Activated T-helper 2 cell treated with anti-CD3 and anti-CD28 coated beads, Interferon-gamma antibody, Interleukin-2, Interleukin-4, amounts not matched to agents 10 μg/mL and 5 μg/mL and 100 μg/mL, durations not matched to agents 14 hours and 24 hours and 36 hours (primary cell): ENCODE measurements around the gene ZNF320. TPM values are rescaled to one million over a fixed set of nuclear protein-coding genes. Genes with fewer than 3 reads are reported as not detected.
"Not testable (repeated sequence)": the region's sequence is repeated elsewhere in the genome, so short reads cannot be mapped to it uniquely, and the experiment has no call there.

Source experiments
- DNase-seq: peaks from one replicate; pipeline ENCODE4 v3.0.0; 2021; ENCODE audit warnings: low spot score
- H3K27ac Mint-ChIP-seq: one replicate; pipeline ENCODE4 v1.8.0; 2021; ENCODE audit warnings: mixed read lengths
- H3K27me3 Mint-ChIP-seq: one replicate; pipeline ENCODE4 v1.8.0; 2021; ENCODE audit warnings: low read depth, mixed read lengths
- H3K36me3 Mint-ChIP-seq: one replicate; pipeline ENCODE4 v1.8.0; 2021; ENCODE audit warnings: low read depth, mixed read lengths
- H3K4me1 Mint-ChIP-seq: one replicate; pipeline ENCODE4 v1.8.0; 2021; ENCODE audit warnings: low read depth, mixed read lengths
- H3K4me3 Mint-ChIP-seq: one replicate; pipeline ENCODE4 v1.8.0; 2021; ENCODE audit warnings: low read depth, mild to moderate bottlenecking, moderate library complexity, mixed read lengths
- H3K9me3 Mint-ChIP-seq: one replicate; pipeline ENCODE4 v1.8.0; 2021; ENCODE audit warnings: mixed read lengths
- intact Hi-C: fragments of 100-400 bp; cut with micrococcal nuclease; formaldehyde crosslinking; loops from one replicate; pipeline ENCODE4 v1.15.1; 2023
- total RNA-seq: library from RNA; stranded (reverse); gene quantifications from 2 replicates; pipeline ENCODE4 v1.2.3, GENCODE V29; 2022

The ZNF320 gene
- total RNA-seq, 1 donor from 2014 or later, result 9.1 TPM

DNA sequence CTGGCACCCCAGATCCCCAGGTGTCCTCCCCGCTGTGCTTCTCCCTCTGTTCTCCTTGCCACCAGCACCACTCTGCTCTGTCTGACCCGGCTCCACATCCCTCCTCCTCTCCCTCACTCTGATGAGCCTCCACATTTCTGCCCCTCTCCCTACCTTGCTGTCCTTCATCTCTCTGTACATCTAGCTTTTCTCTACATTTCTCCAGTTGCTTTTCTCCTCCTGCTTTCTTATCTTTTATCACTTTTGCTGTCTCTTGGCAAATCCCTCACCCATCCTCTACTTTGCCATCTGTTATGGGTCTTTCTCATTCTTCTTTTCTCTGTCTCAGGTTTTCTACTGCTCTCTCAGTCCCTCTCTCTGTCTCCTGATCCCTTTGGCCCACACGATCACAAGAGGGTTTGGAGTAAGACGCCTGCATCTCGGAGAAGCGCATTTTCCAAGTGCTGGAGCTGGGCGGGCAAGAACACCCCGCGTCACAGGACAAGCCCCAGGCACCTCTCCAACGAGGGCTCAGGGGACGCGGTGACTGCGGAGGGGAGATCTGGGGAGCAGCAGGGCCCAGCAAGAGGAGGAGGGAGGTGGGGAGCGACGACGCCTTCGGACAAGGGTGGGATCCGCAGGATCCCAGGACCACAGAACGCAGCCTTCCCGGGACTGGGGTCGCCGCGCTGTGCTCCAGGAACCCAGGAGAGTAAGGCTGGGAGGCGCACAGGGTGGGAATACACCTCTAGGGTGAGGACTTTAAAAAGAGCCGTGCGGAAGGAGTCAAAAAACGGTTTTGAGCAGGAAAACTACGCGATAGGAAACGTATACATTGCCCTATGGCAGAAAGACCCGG lies 40.7 kb downstream of the ZNF320 start:
- H3K4me3 Mint-ChIP-seq, result peak overlapping the region; percentile 87
- H3K4me1 Mint-ChIP-seq, DNase-seq, H3K27me3 Mint-ChIP-seq: not testable (repeated sequence)
- intact Hi-C loops, result loop anchor here (10.0 kb wide), 1 partner anchor 108 kb away; the partner anchor contains the start of gene ZNF816
- peak overlapping the region; percentile 87 for H3K27ac Mint-ChIP-seq
- peaks cover 46% of the 10 kb centered on the region for H3K36me3 Mint-ChIP-seq
- H3K9me3 Mint-ChIP-seq, result peaks cover 24% of the 10 kb centered on the region

Other genes with a start within 250 kb of the ZNF320 start
- 15.6 and 17.3 TPM in 2 replicates for gene ZNF611, start 162.6 kb downstream of the ZNF320 start, total RNA-seq
- gene ZNF600, start 110.8 kb downstream of the ZNF320 start, total RNA-seq, result 7.9 and 11.3 TPM in 2 replicates
- gene ZNF28, start 76.0 kb downstream of the ZNF320 start, total RNA-seq, result 13.5 and 17.6 TPM in 2 replicates
- gene ZNF468, start 40.0 kb downstream of the ZNF320 start, total RNA-seq, result 12.0 and 14.7 TPM in 2 replicates
- 5.0 and 6.1 TPM in 2 replicates for gene ZNF888, start 25.8 kb upstream of the ZNF320 start, total RNA-seq
- gene ZNF816, start 65.2 kb upstream of the ZNF320 start, total RNA-seq, result 8.1 and 8.4 TPM in 2 replicates
- not detected in 2 replicates for gene ERVV-1, start 116.3 kb upstream of the ZNF320 start, total RNA-seq
- not detected in 2 replicates for gene ERVV-2, start 147.1 kb upstream of the ZNF320 start, total RNA-seq
- 35.3 and 39.3 TPM in 2 replicates for gene ZNF160, start 205.8 kb upstream of the ZNF320 start, total RNA-seq
- gene ZNF415, start 235.3 kb upstream of the ZNF320 start, total RNA-seq, result 0.39 and 0.41 TPM in 2 replicates